ENCODE results near the gene GBGT1.

GRCh38 chr9:133139246-133140173 is 24.2 kb downstream of the GBGT1 start:
- TF ChIP-seq CTCF (IDR thresholded peaks at IDR 0.05) (no peak), POLR2A (IDR thresholded peaks at IDR 0.05) (no peak)
